ENCODE data around the gene AMBRA1.
"Not testable (repeated sequence)": the region's sequence is repeated elsewhere in the genome, so short reads cannot be mapped to it uniquely, and the experiment has no call there.

Gene AMBRA1

GRCh38 chr11:46533396-46534100 lies 60.3 kb downstream of the AMBRA1 start:
- DNase-seq (ENCODE audit: low spot score): no peak

DNA sequence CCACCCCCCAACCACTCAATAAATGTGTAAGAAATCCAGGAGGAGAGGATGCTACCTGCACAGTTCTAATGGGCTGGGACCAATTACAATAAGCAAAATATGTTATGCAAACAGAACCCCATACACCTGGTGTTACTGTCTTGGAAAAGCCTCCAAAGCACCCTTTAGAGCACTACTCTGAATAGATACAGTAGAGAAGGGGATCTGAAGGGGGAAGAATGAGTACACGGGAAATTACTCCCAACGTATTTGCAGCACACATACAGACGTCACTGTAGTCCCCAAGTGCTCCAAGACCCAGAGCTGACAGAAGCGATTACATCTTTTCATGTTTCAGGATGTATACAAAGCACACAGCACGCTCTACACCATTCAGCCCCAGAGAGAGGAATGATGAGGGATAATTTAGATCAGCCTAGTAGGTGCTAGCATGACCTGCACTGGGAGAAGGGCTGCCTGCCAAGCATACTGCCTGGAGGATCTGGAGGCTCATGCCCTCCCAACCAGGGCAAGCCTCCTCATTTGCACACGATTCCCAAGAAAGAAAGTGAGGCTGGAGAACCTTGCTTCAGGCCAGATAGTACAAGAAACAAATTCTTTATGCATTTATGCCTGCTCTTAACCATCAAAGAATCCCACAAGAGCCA lies 63.8 kb downstream of the AMBRA1 start:
- no peak for DNase-seq (ENCODE audit: low spot score)

- DNase-seq (ENCODE audit: low spot score): peak; percentile 81
These were observed 64.5 kb downstream of the AMBRA1 start for GRCh38 chr11:46529095-46529905.

DNA sequence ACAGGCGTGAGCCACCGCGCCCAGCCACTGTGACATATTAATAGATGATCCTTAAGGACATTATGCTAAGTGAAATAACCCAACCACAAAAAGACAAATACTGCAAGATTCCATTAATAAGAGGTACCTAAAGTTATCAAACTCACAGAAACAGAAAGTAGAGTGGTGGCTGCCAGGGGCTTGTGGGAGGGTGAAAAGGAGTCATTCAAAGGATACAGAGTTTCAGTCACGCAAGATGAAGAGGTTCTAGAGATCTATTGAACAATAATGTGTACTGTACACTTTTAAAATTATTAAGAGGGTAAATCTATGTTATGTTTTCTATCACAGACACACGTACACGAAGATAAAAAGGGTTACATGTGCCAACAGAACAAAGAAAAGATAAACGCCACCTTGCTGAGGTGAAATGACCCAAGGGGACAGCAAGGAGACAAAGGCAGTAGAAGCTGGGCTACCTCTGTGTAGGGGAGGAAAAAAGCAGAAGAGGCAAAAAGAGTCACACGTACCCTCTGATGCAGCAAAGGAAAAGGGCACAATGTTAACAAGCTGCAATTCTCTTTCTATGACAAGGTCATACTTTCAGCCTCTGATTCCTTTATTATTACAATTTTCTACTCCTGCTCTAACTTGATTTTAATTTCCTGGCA lies 65.3 kb downstream of the AMBRA1 start:
- no peak for DNase-seq (ENCODE audit: low spot score)

- DNase-seq (ENCODE audit: low spot score): no peak
These were observed 66.2 kb downstream of the AMBRA1 start for GRCh38 chr11:46527591-46528130.

DNA sequence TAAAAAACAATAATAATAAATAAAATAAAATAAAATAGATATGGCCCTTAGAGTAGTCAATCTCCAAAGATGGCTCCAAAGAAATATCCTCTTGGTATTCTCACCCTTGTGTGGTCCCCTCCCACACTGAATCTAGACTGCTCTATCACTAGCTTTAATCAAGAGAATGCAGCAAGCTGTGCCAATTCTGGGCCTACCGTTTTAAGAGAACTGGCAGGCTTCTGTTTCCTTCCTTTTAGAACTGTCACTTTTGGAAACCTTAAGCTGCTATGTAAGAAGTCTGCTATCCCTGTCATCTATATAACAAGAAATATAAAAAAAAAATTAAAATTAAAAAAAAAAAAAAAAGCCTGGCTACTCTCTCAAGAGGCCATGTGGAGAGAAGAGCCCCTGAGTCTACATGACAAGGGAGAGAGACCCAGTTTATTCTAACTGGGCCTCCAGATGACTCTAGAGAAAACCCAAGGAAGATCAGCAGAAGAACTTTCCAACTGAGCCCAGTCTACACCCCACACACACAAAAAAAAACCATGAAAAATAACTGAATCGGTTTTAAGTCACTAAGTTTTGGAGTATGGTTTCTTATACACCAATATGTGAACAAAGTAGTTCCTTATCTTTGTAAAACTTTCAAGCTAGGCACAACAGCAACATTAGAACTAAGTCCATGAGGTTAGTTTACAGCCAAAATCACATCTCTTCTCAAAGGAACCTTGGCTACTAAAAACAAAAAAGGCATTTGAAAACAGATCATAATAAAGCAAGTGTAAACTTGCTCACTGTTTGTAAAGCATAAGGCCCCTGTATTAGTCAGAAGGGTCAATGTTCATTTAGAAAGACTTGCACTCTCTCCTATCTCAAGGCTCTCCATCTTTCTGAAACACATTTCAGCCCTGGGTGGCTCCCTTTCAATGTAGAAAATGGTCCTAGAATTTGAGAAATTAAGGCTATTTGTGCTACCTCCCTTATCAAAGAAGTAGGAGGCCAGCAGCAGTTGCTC lies 67.3 kb downstream of the AMBRA1 start:
- no peak for DNase-seq (ENCODE audit: low spot score)

GRCh38 chr11:46524201-46524770 lies 69.5 kb downstream of the AMBRA1 start:
- DNase-seq (ENCODE audit: low spot score): no peak

DNA sequence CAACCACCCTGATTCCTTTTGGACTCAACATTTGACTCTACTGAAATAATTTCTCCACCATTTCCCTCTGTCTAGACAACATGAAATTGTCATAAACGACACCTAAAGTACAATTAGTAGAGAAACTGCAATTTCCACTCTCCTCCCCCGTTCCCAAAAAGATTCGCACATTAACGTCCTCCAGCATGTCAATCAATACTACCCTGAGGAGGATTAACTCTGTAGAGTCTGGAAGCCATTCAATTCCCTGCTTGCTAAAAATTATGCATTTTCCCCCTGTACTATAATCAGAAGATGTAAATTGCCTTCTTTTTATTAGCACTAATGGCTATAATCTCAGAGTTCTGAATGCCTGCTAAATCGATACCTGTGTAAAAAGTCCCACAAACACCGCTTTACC lies 70.5 kb downstream of the AMBRA1 start:
- no peak for DNase-seq (ENCODE audit: low spot score)

DNA sequence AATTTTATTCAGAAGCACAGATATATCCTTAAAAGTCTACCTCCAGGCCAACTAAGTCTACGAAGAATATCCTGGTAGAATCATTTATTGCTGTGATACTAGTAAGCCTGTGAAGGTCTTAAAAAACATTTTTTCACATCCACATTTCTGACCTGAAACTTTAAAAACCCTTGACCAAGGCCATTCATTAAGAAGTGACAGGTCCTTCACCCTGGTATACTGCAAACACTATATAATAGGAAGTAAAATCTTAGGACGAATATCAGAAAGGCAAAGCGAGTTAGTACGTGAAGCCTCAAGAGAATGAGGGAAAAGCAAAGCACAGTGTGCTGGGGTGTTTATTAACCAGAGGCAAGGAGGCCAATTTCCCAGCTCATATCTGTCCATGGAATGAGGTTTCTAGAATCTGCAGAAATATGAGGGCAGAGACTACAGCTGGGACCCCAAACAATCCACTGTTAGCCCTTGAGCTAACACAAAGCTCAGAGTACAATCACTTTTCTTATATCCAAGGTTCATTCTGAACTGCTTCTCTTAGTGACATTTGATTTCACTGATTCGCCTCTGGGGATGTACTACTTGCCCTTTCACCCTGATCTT lies 71.0 kb downstream of the AMBRA1 start:
- no peak for DNase-seq (ENCODE audit: low spot score)

DNA sequence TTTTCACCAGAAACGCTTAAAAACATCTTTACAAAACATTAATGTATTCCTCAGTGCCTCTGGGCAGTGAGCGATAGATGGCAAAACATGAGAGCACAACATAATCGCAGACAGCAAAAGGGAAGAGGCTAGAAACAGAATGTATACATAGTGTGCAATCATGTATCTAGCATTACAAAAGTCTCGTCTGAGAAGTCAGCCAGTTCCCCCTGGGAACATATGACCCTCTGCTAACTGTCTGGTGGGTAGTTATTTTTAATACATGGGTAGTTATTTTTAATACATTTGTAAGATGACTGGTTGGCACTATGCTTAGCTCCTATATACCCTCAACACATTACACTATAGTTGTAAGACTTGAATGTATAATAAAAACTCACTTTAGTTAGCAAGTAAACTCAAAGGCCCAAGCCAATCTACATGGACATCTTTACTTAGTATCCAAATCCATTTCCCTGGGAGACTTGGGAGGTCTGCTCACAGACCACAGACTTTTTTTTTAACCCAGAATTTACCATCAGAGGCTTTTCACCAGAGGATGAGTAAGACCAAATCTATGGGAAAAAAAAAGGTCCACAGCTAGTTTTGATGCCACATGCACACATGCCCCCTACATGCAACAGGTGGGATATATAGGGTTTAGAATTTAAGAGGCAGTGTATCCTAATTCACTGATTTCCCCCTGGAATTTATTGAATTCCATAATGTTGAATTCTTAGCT lies 71.7 kb downstream of the AMBRA1 start:
- no peak for DNase-seq (ENCODE audit: low spot score)

GRCh38 chr11:46520971-46521745 lies 72.7 kb downstream of the AMBRA1 start:
- no peak for DNase-seq (ENCODE audit: low spot score)

- DNase-seq (ENCODE audit: low spot score): no peak
These were observed 74.5 kb downstream of the AMBRA1 start for GRCh38 chr11:46519351-46519750.

GRCh38 chr11:46518928-46519327 lies 74.9 kb downstream of the AMBRA1 start:
- not testable (repeated sequence) for DNase-seq (ENCODE audit: low spot score)

DNA sequence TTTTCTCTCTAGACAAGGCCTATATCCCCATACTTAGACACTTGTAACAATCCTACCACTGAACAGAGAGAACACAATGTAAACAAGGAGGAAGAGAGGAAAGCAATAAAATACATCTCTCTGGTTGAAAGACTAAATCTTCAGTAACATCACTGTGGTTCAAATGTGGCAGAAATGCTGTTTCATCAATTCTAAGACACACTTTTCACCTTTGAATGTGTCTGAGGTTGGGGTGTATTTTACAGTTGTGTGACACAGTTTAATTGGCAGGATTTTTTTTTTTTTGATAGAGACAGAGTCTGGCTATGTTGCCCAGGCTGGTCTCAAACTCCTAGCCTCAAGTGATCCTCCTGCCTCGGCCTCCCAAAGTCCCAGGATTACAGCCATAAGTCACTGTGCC lies 79.5 kb downstream of the AMBRA1 start:
- no peak for DNase-seq (ENCODE audit: low spot score)

GRCh38 chr11:46513934-46514342 lies 79.9 kb downstream of the AMBRA1 start:
- DNase-seq (ENCODE audit: low spot score): peak; percentile 32

DNA sequence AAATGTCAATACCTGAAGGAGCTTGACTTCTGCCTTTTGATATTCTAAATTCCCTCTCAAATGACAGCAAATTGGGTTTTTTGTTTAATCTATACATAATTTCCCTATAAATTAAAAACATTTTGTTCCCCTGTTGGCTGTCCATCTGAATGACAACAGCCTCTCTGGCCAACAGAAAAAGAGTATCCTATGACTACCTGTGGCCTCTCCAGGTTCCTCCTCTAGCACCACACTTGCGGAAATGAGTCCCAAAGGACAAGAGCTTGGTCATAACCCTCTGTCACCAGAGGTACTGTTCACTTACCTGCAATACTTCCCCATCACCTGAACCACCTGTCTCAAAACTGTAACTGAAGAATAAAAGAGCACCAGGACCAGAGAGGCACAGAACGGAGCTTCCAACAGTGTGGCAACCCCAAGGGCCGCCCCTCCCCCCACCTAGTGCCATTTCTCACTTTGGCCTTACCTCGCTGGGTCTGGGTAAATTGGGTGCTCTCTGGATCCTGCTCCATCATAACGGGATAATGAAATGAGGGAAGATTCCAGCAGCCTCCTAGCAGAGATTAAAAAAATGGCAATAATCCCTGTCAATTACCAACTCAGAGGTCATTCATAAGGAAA lies 81.5 kb downstream of the AMBRA1 start:
- no peak for DNase-seq (ENCODE audit: low spot score)

- no peak for DNase-seq (ENCODE audit: low spot score)
These were observed 82.5 kb downstream of the AMBRA1 start for GRCh38 chr11:46511342-46511741.

- DNase-seq (ENCODE audit: low spot score): no peak
These were observed 85.5 kb downstream of the AMBRA1 start for GRCh38 chr11:46508360-46508759.

Data from hematopoietic multipotent progenitor cell treated with erythropoietin and hydrocortisone succinate and interleukin-3 and kit ligand, for 17 days (in vitro differentiated cells).